K562 (cell line): ENCODE data around the gene AARS1. TPM values are rescaled to one million over a fixed set of nuclear protein-coding genes. Genes with fewer than 3 reads are reported as not detected.

Experiments
- BRF1 ChIP-seq: IDR thresholded peaks from 3 replicates; pipeline ENCODE4 v1.6.1; 2011; ENCODE audit warnings: borderline replicate concordance, mild to moderate bottlenecking; ENCODE audit not compliant: insufficient read length; ENCODE audit errors: extremely low read depth
- CCNT2 ChIP-seq: IDR thresholded peaks from 2 replicates; pipeline ENCODE4 v1.6.1; 2011; ENCODE audit warnings: borderline replicate concordance, low read depth, mild to moderate bottlenecking, moderate library complexity, mixed read lengths, low read length; ENCODE audit not compliant: insufficient read length; ENCODE audit errors: extremely low read depth
- HCFC1 ChIP-seq: IDR thresholded peaks from 2 replicates; pipeline ENCODE4 v1.6.1; 2012; ENCODE audit warnings: low read depth, low read length, improper control_type of control experiment
- HDGF ChIP-seq: fragments of 450-650 bp; IDR thresholded peaks from 2 replicates; pipeline ENCODE4 v1.6.1; 2016
- HES1 ChIP-seq: fragments of 450-650 bp; IDR thresholded peaks from 2 replicates; pipeline ENCODE4 v1.6.1; 2016; ENCODE audit warnings: low read depth, mild to moderate bottlenecking, moderate library complexity
- JUN ChIP-seq, 2 experiments: sonication (generic) in 1 of 2; formaldehyde crosslinking in 1 of 2; IDR thresholded peaks; 2 replicates each; pipeline versions ENCODE4 v1.6.1 to v1.8.0; 2012 to 2022; ENCODE audit warnings: borderline replicate concordance in 2 of 2, mild to moderate bottlenecking in 2 of 2, improper control_type of control experiment in 1 of 2, low read depth in 1 of 2, low read length in 1 of 2, missing genetic modification reagents in 1 of 2
- MTA2 ChIP-seq: fragments of 450-650 bp; IDR thresholded peaks from 2 replicates; pipeline ENCODE4 v1.6.1; 2016; ENCODE audit warnings: low read depth
- SMARCC2 ChIP-seq: fragments of 450-650 bp; IDR thresholded peaks from 2 replicates; pipeline ENCODE4 v1.6.1; 2017; ENCODE audit warnings: antibody characterized with exemption, moderate library complexity, mild to moderate bottlenecking, low read depth
- TCF3 ChIP-seq: sonication (generic); formaldehyde crosslinking; IDR thresholded peaks from 2 replicates; pipeline ENCODE4 v1.4.0; 2020; ENCODE audit warnings: mild to moderate bottlenecking, missing genetic modification reagents
- TEAD2 ChIP-seq: fragments of 450-650 bp; IDR thresholded peaks from 2 replicates; pipeline ENCODE4 v1.6.1; 2016; ENCODE audit warnings: missing genetic modification characterization, control low read depth, missing compliant biosample characterization
- TFAP4 ChIP-seq: sonication (generic); formaldehyde crosslinking; IDR thresholded peaks from 2 replicates; pipeline ENCODE4 v1.8.0; 2022; ENCODE audit warnings: missing genetic modification reagents, mild to moderate bottlenecking, moderate library complexity, borderline replicate concordance
- ZNF133 ChIP-seq: fragments of 250-450 bp; sonication (Bioruptor Pico); IDR thresholded peaks from 2 replicates; pipeline ENCODE4 v1.4.0; 2020; ENCODE audit warnings: mild to moderate bottlenecking
- ZNF263 ChIP-seq: sonication (generic); formaldehyde crosslinking; IDR thresholded peaks from 2 replicates; pipeline ENCODE4 v1.8.0; 2022; ENCODE audit warnings: mild to moderate bottlenecking, missing genetic modification reagents, borderline replicate concordance
- ZNF518B ChIP-seq: fragments of 250-450 bp; sonication (Bioruptor Pico); IDR thresholded peaks from 2 replicates; pipeline ENCODE4 v1.5.0; 2021; ENCODE audit warnings: mild to moderate bottlenecking, moderate library complexity
- polyA plus RNA-seq, 8 experiments: library from polyadenylated mRNA; depleted of rRNA in 4 of 8; stranded (reverse) in 5 of 8; unstranded in 3 of 8; fragments of >200 nt; fragmentation: Nextera tagmentation in 2 of 8; fragmentation: Illumina TruSeq in 1 of 8; extraction: Ambion mirVana in 2 of 8; extraction: Trizol in 1 of 8; gene quantifications; 2 replicates each; pipeline versions ENCODE4 v1.2.1 to v1.2.3, GENCODE V29; 2011 to 2014; ENCODE audit warnings: inconsistent platforms in 1 of 8, missing spikeins in 1 of 8
- total RNA-seq, 7 experiments: library from RNA; depleted of rRNA in 6 of 7; stranded (reverse); fragments of >200 nt in 6 of 7; fragmentation: Illumina TruSeq in 2 of 7; extraction: Trizol in 2 of 7; gene quantifications; 2 replicates each; pipeline versions ENCODE4 v1.2.1 to v1.2.3, GENCODE V29; 2011 to 2021; ENCODE audit warnings: low replicate concordance in 1 of 7
- TF ChIP-seq, protein P1 (sequence below): sonication (generic); formaldehyde crosslinking; IDR thresholded peaks from 2 replicates; pipeline ENCODE4 v1.8.1; 2022; ENCODE audit warnings: missing genetic modification reagents
- TF ChIP-seq, protein P2 (sequence below): sonication (generic); formaldehyde crosslinking; IDR thresholded peaks from 2 replicates; pipeline ENCODE4 v1.8.0; 2022; ENCODE audit warnings: mild to moderate bottlenecking, low read depth, missing genetic modification reagents
- TF ChIP-seq, protein P3 (sequence below): fragments of 250-450 bp; sonication (Bioruptor Pico); IDR thresholded peaks from 2 replicates; pipeline ENCODE4 v1.5.0; 2021

Gene AARS1
- total and polyA plus RNA-seq, 9 of the 15 experiments (the other 6 are each of a cell fraction or from before 2014, with no cell fraction given), result 50.1 to 235 (median 174) TPM

DNA sequence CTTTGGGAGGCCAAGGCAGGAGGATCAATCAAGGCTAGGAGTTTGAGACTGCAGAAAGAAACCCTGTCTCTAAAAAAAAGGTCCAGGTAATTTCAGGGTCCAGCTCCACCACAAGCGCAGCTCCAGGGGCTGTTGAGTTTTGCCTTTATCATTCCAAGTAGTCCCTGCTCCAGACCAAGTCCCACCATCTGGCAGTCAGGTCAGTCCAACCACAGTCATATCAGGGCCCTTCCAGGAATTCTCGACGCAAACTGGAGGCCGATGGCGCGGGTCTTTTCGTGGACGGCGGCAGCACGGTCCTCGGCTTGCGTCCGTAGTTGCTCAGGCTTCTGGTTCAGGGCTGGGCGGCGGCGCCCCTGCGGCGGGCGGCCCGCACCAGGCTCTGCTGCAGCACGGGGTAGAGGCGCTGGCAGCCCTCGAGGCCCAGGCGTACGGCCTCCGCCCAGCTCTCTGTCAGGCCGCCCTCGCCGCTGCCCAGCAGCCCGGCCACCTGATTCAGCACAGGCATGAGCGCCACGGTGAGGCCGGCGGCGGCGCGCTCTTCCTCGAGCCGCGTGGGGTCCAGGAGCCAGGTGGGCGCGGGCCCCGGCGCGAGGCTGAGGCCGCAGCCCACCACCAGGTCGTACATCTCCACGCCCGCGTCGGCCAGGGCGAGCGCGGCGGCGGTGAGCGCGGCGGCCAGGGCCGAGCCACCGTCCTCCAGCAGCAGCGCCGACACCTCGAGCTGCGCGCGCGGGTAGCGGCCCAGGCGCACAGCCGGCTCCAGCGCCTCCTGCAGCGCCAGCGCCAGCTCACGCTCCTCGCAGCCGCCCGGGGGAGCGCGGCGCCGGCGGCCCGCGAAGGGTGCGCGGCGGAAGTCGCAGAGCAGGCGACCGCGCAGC lies 38.3 kb downstream of the AARS1 start (continued):
- TF ChIP-seq TEAD2 (tag) (no peak), BRF1 (no peak), TFAP4 (0 out of 2 replicates have a peak, but pooled peaks have one; percentile 42), HDGF (no peak), HES1 (no peak), JUN (IDR thresholded peaks at IDR 0.05; ENCODE audit: borderline replicate concordance, low read depth, low read length) (no peak), JUN (CRISPR knock-in tag; IDR thresholded peaks at IDR 0.05; ENCODE audit: borderline replicate concordance) (no peak), ZNF263 (peak; percentile 21; the same call in 1 of the 2 replicates), MTA2 (no peak), HCFC1 (no peak), SMARCC2 (no peak), TCF3 (CRISPR knock-in tag) (peak; percentile 40; the same call in 1 of the 2 replicates), ZNF133 (CRISPR knock-in tag) (no peak), CCNT2 (no peak), ZNF518B (no peak)
- TF ChIP-seq, protein P1, sequence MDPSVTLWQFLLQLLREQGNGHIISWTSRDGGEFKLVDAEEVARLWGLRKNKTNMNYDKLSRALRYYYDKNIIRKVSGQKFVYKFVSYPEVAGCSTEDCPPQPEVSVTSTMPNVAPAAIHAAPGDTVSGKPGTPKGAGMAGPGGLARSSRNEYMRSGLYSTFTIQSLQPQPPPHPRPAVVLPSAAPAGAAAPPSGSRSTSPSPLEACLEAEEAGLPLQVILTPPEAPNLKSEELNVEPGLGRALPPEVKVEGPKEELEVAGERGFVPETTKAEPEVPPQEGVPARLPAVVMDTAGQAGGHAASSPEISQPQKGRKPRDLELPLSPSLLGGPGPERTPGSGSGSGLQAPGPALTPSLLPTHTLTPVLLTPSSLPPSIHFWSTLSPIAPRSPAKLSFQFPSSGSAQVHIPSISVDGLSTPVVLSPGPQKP (CRISPR knock-in tag), result no peak
- TF ChIP-seq, protein P2, sequence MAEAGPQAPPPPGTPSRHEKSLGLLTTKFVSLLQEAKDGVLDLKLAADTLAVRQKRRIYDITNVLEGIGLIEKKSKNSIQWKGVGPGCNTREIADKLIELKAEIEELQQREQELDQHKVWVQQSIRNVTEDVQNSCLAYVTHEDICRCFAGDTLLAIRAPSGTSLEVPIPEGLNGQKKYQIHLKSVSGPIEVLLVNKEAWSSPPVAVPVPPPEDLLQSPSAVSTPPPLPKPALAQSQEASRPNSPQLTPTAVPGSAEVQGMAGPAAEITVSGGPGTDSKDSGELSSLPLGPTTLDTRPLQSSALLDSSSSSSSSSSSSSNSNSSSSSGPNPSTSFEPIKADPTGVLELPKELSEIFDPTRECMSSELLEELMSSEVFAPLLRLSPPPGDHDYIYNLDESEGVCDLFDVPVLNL (CRISPR knock-in tag), result peak; percentile 30; the same call in 1 of the 2 replicates
- TF ChIP-seq, protein P3, sequence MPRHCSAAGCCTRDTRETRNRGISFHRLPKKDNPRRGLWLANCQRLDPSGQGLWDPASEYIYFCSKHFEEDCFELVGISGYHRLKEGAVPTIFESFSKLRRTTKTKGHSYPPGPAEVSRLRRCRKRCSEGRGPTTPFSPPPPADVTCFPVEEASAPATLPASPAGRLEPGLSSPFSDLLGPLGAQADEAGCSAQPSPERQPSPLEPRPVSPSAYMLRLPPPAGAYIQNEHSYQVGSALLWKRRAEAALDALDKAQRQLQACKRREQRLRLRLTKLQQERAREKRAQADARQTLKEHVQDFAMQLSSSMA (CRISPR knock-in tag), result no peak
